ENCODE measurements around the gene DNAJC1. TPM values are rescaled to one million over a fixed set of nuclear protein-coding genes. Genes with fewer than 3 reads are reported as not detected.
"Not testable (repeated sequence)": the region's sequence is repeated elsewhere in the genome, so short reads cannot be mapped to it uniquely, and the experiment has no call there.

The DNAJC1 gene
- total and polyA plus RNA-seq, 4 donors, result 21.2 to 48.1 (median 32.5) TPM

DNA sequence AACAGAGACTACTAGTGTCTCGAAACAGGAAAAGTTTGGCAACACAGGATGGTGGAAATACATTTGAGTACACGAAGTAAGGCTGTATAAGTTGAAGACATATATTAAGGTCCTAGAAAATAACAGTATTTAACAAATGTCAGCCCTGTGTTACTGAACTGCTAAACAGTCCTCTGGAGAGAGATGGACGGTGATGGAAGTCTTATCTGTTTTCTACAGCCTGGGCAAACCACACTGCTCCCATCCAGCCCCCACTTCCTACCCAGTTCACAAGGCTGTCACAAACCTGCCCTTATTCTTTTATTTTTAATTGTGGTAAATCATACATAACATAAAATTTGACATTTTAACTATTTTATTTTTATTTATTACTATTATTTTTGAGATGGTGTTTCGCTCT, 179.1 kb downstream of the DNAJC1 start:
- no peak overlapping the region for H3K4me3 ChIP-seq (ENCODE audit: low read depth in 1 of 3, low read length in 3 of 3)
- H3K36me3 ChIP-seq (ENCODE audit: control insufficient read depth in 4 of 4, insufficient read depth in 3 of 4, low read depth in 1 of 4, low read length in 3 of 4), result peaks cover 2 to 15% (median 2%) of the 10 kb centered on the region in 4 donors
- no peaks in the 10 kb centered on the region for H3K4me1 ChIP-seq (ENCODE audit: control insufficient read depth in 4 of 4, insufficient read depth in 4 of 4, low read length in 3 of 4)
- TF ChIP-seq JUND (IDR thresholded peaks at IDR 0.05) (no peak), HNF4G (IDR thresholded peaks at IDR 0.05) (no peak), SP1 (IDR thresholded peaks at IDR 0.05) (no peak), FOXA1 (IDR thresholded peaks at IDR 0.05) (no peak)
- TF ChIP-seq, protein P1, sequence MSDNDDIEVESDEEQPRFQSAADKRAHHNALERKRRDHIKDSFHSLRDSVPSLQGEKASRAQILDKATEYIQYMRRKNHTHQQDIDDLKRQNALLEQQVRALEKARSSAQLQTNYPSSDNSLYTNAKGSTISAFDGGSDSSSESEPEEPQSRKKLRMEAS (IDR thresholded peaks at IDR 0.05), result no peak
- TF ChIP-seq, protein P2, sequence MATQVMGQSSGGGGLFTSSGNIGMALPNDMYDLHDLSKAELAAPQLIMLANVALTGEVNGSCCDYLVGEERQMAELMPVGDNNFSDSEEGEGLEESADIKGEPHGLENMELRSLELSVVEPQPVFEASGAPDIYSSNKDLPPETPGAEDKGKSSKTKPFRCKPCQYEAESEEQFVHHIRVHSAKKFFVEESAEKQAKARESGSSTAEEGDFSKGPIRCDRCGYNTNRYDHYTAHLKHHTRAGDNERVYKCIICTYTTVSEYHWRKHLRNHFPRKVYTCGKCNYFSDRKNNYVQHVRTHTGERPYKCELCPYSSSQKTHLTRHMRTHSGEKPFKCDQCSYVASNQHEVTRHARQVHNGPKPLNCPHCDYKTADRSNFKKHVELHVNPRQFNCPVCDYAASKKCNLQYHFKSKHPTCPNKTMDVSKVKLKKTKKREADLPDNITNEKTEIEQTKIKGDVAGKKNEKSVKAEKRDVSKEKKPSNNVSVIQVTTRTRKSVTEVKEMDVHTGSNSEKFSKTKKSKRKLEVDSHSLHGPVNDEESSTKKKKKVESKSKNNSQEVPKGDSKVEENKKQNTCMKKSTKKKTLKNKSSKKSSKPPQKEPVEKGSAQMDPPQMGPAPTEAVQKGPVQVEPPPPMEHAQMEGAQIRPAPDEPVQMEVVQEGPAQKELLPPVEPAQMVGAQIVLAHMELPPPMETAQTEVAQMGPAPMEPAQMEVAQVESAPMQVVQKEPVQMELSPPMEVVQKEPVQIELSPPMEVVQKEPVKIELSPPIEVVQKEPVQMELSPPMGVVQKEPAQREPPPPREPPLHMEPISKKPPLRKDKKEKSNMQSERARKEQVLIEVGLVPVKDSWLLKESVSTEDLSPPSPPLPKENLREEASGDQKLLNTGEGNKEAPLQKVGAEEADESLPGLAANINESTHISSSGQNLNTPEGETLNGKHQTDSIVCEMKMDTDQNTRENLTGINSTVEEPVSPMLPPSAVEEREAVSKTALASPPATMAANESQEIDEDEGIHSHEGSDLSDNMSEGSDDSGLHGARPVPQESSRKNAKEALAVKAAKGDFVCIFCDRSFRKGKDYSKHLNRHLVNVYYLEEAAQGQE (IDR thresholded peaks at IDR 0.05), result no peak
- no peak for DNase-seq (ENCODE audit: low spot score)
- no peak overlapping the region for H3K27ac ChIP-seq (ENCODE audit: low read depth in 1 of 2, low read length in 2 of 2)
- H3K9ac ChIP-seq (ENCODE audit: low read depth in 1 of 2, low read length in 2 of 2), result no peak overlapping the region
- 96% methylated on average over 4 of the region's 4 CpGs for WGBS
- H3K9me3 ChIP-seq (ENCODE audit: control insufficient read depth in 4 of 4, low read length in 3 of 4), result peaks cover 9 to 33% (median 17%) of the 10 kb centered on the region in 4 donors
- no peaks in the 10 kb centered on the region for H3K27me3 ChIP-seq (ENCODE audit: control insufficient read depth in 4 of 4, insufficient read depth in 4 of 4, low read length in 3 of 4)

DNA sequence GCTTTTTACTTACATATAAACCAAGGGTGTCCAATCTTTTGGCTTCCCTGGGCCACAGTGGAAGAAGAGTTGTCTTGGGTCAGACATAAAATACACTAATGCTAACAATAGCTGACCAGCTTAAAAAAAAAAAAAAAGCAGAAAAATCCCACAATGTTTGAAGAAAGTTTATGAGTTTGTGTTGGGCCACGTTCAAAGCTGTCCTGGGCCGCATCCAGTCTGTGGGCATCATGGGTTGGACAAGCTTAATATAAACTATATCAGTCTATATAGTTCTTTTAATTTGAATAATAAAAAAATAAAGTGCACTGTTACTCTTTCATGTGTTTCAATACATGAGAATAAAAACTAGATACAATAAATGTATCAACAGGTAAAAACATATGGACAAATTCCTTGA, 179.9 kb downstream of the DNAJC1 start:
- H3K9me3 ChIP-seq (ENCODE audit: control insufficient read depth in 4 of 4, low read length in 3 of 4), result peaks cover 6 to 32% (median 16%) of the 10 kb centered on the region in 4 donors
- H3K27ac ChIP-seq (ENCODE audit: low read depth in 1 of 2, low read length in 2 of 2), result no peak overlapping the region
- 89% methylated on average over 2 of the region's 2 CpGs for WGBS

DNA sequence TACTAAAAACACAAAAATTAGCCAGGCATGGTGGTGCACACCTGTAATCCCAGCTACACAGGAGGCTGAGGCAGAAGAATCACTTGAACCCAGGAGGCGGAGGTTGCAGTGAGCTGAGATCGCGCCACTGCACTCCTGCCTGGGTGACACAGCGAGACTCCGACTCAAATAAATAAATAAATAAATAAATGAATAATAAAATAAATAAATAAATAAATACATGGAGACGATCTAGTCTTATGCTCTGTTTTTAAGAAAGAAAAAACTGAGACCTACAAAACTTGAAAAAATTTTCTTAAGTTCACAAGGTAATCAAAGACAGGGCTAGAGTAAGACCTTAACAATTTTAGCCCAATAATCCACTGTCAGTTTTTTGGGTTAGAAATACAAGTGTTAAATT, 181.3 kb downstream of the DNAJC1 start:
- H3K4me1 ChIP-seq (ENCODE audit: control insufficient read depth in 4 of 4, insufficient read depth in 4 of 4, low read length in 3 of 4); H3K27me3 ChIP-seq (ENCODE audit: control insufficient read depth in 4 of 4, insufficient read depth in 4 of 4, low read length in 3 of 4); DNase-seq (ENCODE audit: low spot score); H3K9ac ChIP-seq (ENCODE audit: low read depth in 1 of 2, low read length in 2 of 2); H3K36me3 ChIP-seq (ENCODE audit: control insufficient read depth in 4 of 4, insufficient read depth in 3 of 4, low read depth in 1 of 4, low read length in 3 of 4); H3K4me3 ChIP-seq (ENCODE audit: low read depth in 1 of 3, low read length in 3 of 3); H3K27ac ChIP-seq (ENCODE audit: low read depth in 1 of 2, low read length in 2 of 2): not testable (repeated sequence)
- WGBS, result 97% methylated on average over 6 of the region's 6 CpGs
- H3K9me3 ChIP-seq (ENCODE audit: control insufficient read depth in 4 of 4, low read length in 3 of 4), result peaks cover 4 to 20% (median 9%) of the 10 kb centered on the region in 4 donors

More for the DNA sequence above, 179.9 kb downstream of the DNAJC1 start:
- Histone ChIP-seq H3K4me1 (ENCODE audit: control insufficient read depth in 4 of 4, insufficient read depth in 4 of 4, low read length in 3 of 4) (no peaks in the 10 kb centered on the region), H3K4me3 (ENCODE audit: low read depth in 1 of 3, low read length in 3 of 3) (no peak overlapping the region), H3K36me3 (ENCODE audit: control insufficient read depth in 4 of 4, insufficient read depth in 3 of 4, low read depth in 1 of 4, low read length in 3 of 4) (peaks cover 2 to 15% (median 2%) of the 10 kb centered on the region in 4 donors), H3K27me3 (ENCODE audit: control insufficient read depth in 4 of 4, insufficient read depth in 4 of 4, low read length in 3 of 4) (no peaks in the 10 kb centered on the region), H3K9ac (ENCODE audit: low read depth in 1 of 2, low read length in 2 of 2) (no peak overlapping the region)
- no peak for DNase-seq (ENCODE audit: low spot score)
- TF ChIP-seq RXRA (IDR thresholded peaks at IDR 0.05) (no peak), FOXA1 (IDR thresholded peaks at IDR 0.05) (no peak)

DNA sequence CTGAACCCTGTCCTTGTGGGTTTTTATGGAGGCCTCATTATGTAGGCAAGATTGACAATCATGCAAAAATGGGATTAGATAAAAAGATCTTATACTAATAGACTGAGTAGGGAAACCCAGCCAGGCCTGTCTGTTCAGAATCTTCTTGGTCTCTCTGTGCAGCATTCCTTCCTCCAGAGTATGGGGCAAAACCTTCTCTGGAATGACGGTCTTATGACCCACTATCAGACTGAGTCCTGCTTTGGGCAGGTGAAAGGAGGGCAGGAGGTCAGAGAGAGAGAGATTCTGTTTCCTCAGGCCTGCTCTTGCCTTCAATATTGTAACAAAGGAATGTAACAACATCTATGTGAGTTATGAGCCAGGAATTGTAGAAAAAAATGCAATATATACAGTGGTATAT, 182.6 kb downstream of the DNAJC1 start:
- H3K27ac ChIP-seq (ENCODE audit: low read depth in 1 of 2, low read length in 2 of 2), result no peak overlapping the region
- H3K4me3 ChIP-seq (ENCODE audit: low read depth in 1 of 3, low read length in 3 of 3), result no peak overlapping the region
- no peaks in the 10 kb centered on the region for H3K27me3 ChIP-seq (ENCODE audit: control insufficient read depth in 4 of 4, insufficient read depth in 4 of 4, low read length in 3 of 4)
- H3K9ac ChIP-seq (ENCODE audit: low read depth in 1 of 2, low read length in 2 of 2), result no peak overlapping the region
- peaks cover 0 to 7% (median 2%) of the 10 kb centered on the region in 4 donors for H3K36me3 ChIP-seq (ENCODE audit: control insufficient read depth in 4 of 4, insufficient read depth in 3 of 4, low read depth in 1 of 4, low read length in 3 of 4)
- DNase-seq (ENCODE audit: low spot score), result no peak
- 89% methylated on average over 1 of the region's 1 CpG for WGBS
- H3K9me3 ChIP-seq (ENCODE audit: control insufficient read depth in 4 of 4, low read length in 3 of 4), result peaks cover 2 to 11% (median 5%) of the 10 kb centered on the region in 4 donors
- no peak for TF ChIP-seq TAF1 (conservative IDR thresholded peaks at IDR 0.05)
- TF ChIP-seq, protein P3, sequence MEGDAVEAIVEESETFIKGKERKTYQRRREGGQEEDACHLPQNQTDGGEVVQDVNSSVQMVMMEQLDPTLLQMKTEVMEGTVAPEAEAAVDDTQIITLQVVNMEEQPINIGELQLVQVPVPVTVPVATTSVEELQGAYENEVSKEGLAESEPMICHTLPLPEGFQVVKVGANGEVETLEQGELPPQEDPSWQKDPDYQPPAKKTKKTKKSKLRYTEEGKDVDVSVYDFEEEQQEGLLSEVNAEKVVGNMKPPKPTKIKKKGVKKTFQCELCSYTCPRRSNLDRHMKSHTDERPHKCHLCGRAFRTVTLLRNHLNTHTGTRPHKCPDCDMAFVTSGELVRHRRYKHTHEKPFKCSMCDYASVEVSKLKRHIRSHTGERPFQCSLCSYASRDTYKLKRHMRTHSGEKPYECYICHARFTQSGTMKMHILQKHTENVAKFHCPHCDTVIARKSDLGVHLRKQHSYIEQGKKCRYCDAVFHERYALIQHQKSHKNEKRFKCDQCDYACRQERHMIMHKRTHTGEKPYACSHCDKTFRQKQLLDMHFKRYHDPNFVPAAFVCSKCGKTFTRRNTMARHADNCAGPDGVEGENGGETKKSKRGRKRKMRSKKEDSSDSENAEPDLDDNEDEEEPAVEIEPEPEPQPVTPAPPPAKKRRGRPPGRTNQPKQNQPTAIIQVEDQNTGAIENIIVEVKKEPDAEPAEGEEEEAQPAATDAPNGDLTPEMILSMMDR (IDR thresholded peaks at IDR 0.05; ENCODE audit: low read depth, low read length, missing input control), result no peak
- no peak for TF ChIP-seq HNF4A (conservative IDR thresholded peaks at IDR 0.05)
- no peak for TF ChIP-seq NR2F2 (IDR thresholded peaks at IDR 0.05)
- no peak for TF ChIP-seq YY1 (IDR thresholded peaks at IDR 0.05)
- TF ChIP-seq, protein P4, sequence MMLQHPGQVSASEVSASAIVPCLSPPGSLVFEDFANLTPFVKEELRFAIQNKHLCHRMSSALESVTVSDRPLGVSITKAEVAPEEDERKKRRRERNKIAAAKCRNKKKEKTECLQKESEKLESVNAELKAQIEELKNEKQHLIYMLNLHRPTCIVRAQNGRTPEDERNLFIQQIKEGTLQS (IDR thresholded peaks at IDR 0.05), result no peak
- no peak for TF ChIP-seq RAD21 (IDR thresholded peaks at IDR 0.05)
- no peak for TF ChIP-seq HNF4G (IDR thresholded peaks at IDR 0.05)
- no peak for TF ChIP-seq EGR1 (IDR thresholded peaks at IDR 0.05; ENCODE audit: low read depth in 2 of 2)
- TF ChIP-seq FOXA1 (IDR thresholded peaks at IDR 0.05), result no peak
- TF ChIP-seq, protein P2 (IDR thresholded peaks at IDR 0.05), result no peak
- no peak for TF ChIP-seq RXRA (IDR thresholded peaks at IDR 0.05)
- no peaks in the 10 kb centered on the region for H3K4me1 ChIP-seq (ENCODE audit: control insufficient read depth in 4 of 4, insufficient read depth in 4 of 4, low read length in 3 of 4)

All from liver (tissue), 9 donors.